Vagina (tissue), 2 donors: Measurements from ENCODE around the gene COMMD2. TPM values are rescaled to one million over a fixed set of nuclear protein-coding genes. Genes with fewer than 3 reads are reported as not detected.

ENCODE experiments used
- DNase-seq, 2 donors: peaks; one replicate each; pipeline ENCODE4 v3.0.0-alpha.2; 2017; ENCODE audit errors: extremely low spot score in 2 of 2
- H3K27ac ChIP-seq: fragments of 200-600 bp; sonication (generic); one replicate; pipeline ENCODE4 v1.5.1; 2019
- H3K27me3 ChIP-seq: fragments of 200-600 bp; sonication (generic); one replicate; pipeline ENCODE4 v1.5.1; 2019
- H3K36me3 ChIP-seq, 2 donors: fragments of 200-600 bp; sonication (generic); one replicate each; pipeline ENCODE4 v1.5.1; 2017 to 2019
- H3K4me1 ChIP-seq: fragments of 200-600 bp; sonication (generic); one replicate; pipeline ENCODE4 v1.5.1; 2019
- H3K4me3 ChIP-seq, 2 donors: fragments of 200-600 bp; sonication (generic); 1 replicate in 1 of 2; 2 replicates in 1 of 2; pipeline ENCODE4 v1.5.1; 2016 to 2019
- H3K9me3 ChIP-seq: fragments of 200-600 bp; sonication (generic); one replicate; pipeline ENCODE4 v1.5.1; 2019
- POLR2A ChIP-seq, 2 donors: fragments of 450-650 bp; IDR thresholded peaks; one replicate each; pipeline ENCODE4 v1.6.1; 2017; ENCODE audit warnings: antibody characterized with exemption in 2 of 2, mild to moderate bottlenecking in 2 of 2, moderate library complexity in 2 of 2
- POLR2AphosphoS5 ChIP-seq, 2 donors: sonication (generic); formaldehyde crosslinking; IDR thresholded peaks; one replicate each; pipeline ENCODE4 v1.9.0; 2017; ENCODE audit warnings: antibody characterized with exemption in 2 of 2, mild to moderate bottlenecking in 2 of 2, low read depth in 1 of 2; ENCODE audit not compliant: insufficient read depth in 1 of 2
- intact Hi-C: fragments of 100-400 bp; cut with DNase I; formaldehyde crosslinking; loops from one replicate; pipeline ENCODE4 v1.15.1; 2023
- total RNA-seq: library from RNA; depleted of rRNA; stranded (reverse); fragments of >200 nt; gene quantifications from one replicate; pipeline ENCODE4 v1.2.3, GENCODE V29; 2016
- TF ChIP-seq, protein P1 (sequence below), 3 experiments: fragments of 450-650 bp in 2 of 3; fragments of 200-600 bp in 1 of 3; sonication (generic) in 1 of 3; IDR thresholded peaks; one replicate each; pipeline ENCODE4 v1.5.1; 2017 to 2019; ENCODE audit warnings: antibody characterized with exemption in 3 of 3, mild to moderate bottlenecking in 2 of 3, moderate library complexity in 2 of 3

COMMD2 gene
- total RNA-seq, 1 donor from 2014 or later, result 18.9 TPM

DNA sequence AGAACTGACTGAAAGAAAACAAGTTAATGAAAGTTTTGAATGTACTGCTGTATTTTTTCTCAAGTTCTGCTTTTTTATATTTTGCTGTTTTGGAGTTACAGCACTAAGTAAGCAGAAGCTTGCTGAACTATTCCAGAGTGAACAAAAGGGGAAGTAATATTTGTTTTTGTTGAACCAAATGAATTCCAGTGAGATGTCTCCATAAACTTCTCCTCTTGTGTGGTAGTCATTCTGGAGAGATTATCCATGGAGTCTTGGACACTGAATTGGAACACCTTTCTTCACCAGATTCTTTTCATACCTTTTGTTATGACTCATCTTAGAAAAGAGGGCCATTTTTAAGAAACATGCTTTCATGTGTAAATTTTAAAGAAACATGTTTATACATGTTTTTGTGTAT, 31.3 kb upstream of the COMMD2 start:
- intact Hi-C loops, result no loop called here
- Histone ChIP-seq H3K9me3 (no peaks in the 10 kb centered on the region), H3K27me3 (no peaks in the 10 kb centered on the region), H3K36me3 (no peaks in the 10 kb centered on the region), H3K27ac (no peak overlapping the region), H3K4me3 (no peak overlapping the region), H3K4me1 (peaks cover 6% of the 10 kb centered on the region)
- TF ChIP-seq POLR2A (IDR thresholded peaks at IDR 0.05) (no peak), POLR2AphosphoS5 (IDR thresholded peaks at IDR 0.05; ENCODE audit: insufficient read depth in 1 of 2, low read depth in 1 of 2) (no peak)
- TF ChIP-seq, protein P1, sequence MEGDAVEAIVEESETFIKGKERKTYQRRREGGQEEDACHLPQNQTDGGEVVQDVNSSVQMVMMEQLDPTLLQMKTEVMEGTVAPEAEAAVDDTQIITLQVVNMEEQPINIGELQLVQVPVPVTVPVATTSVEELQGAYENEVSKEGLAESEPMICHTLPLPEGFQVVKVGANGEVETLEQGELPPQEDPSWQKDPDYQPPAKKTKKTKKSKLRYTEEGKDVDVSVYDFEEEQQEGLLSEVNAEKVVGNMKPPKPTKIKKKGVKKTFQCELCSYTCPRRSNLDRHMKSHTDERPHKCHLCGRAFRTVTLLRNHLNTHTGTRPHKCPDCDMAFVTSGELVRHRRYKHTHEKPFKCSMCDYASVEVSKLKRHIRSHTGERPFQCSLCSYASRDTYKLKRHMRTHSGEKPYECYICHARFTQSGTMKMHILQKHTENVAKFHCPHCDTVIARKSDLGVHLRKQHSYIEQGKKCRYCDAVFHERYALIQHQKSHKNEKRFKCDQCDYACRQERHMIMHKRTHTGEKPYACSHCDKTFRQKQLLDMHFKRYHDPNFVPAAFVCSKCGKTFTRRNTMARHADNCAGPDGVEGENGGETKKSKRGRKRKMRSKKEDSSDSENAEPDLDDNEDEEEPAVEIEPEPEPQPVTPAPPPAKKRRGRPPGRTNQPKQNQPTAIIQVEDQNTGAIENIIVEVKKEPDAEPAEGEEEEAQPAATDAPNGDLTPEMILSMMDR (IDR thresholded peaks at IDR 0.05), result no peak
- DNase-seq, result no peak

GRCh38 chr3:149781741-149782140, 29.5 kb upstream of the COMMD2 start:
- TF ChIP-seq POLR2AphosphoS5 (IDR thresholded peaks at IDR 0.05; ENCODE audit: insufficient read depth in 1 of 2, low read depth in 1 of 2) (no peak), POLR2A (IDR thresholded peaks at IDR 0.05) (no peak)
- TF ChIP-seq, protein P1 (IDR thresholded peaks at IDR 0.05), result no peak
- Histone ChIP-seq H3K9me3 (no peaks in the 10 kb centered on the region), H3K36me3 (no peaks in the 10 kb centered on the region), H3K4me1 (peaks cover 6% of the 10 kb centered on the region), H3K4me3 (no peak overlapping the region), H3K27ac (no peak overlapping the region), H3K27me3 (no peaks in the 10 kb centered on the region)
- intact Hi-C loops, result no loop called here
- DNase-seq, result no peak

GRCh38 chr3:149781211-149781610, 28.9 kb upstream of the COMMD2 start:
- intact Hi-C loops, result no loop called here
- H3K27ac ChIP-seq, result no peak overlapping the region
- TF ChIP-seq, protein P1 (IDR thresholded peaks at IDR 0.05), result no peak
- no peak for TF ChIP-seq POLR2AphosphoS5 (IDR thresholded peaks at IDR 0.05; ENCODE audit: insufficient read depth in 1 of 2, low read depth in 1 of 2)

DNA sequence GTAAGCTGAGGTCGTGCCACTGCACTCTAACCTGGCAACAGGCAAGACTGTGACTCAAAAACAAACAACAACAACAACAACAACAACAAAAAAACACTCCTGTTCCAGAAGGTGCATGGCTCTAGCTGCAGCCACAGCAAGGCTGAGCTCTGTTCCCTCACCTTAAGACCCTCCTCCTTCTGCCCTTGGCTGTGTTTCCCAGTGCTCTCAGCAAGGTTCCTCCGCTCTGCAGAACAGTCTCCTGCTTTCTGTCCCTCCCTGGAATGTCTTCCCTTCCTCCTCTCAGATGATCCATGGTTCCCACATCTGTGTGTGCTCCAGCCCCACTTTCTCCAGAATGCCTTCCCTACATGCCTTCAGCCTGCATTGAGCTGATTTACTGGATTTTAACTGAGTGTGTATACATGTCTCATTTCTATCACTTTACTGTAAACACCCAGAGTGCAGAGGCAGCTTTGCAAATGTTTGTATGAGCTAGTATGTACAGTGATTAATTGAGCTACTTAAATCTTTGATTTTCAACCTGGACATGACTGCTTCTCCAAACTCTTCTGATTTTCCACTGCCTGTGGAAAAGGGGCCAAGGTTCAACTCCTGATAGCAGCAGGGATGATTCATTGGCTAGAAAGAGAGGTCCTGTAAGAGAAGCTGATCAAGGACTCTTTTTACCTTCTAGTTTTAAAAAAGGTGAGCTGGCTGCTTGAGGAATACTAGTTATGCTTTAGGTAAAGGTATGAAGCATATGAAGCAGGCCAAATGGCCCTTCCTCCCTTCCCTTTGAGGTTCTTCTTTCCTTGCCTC, 25.3 kb upstream of the COMMD2 start:
- TF ChIP-seq, protein P1 (IDR thresholded peaks at IDR 0.05), result no peak
- TF ChIP-seq POLR2AphosphoS5 (IDR thresholded peaks at IDR 0.05; ENCODE audit: insufficient read depth in 1 of 2, low read depth in 1 of 2) (no peak), POLR2A (IDR thresholded peaks at IDR 0.05) (no peak)
- intact Hi-C loops, result loop anchor here (10.0 kb wide), 1 partner anchor 283 kb away; no protein-coding TSS in a partner anchor
- DNase-seq, result no peak
- H3K27me3 ChIP-seq, result no peaks in the 10 kb centered on the region
- H3K27ac ChIP-seq, result no peak overlapping the region
- no peaks in the 10 kb centered on the region for H3K9me3 ChIP-seq
- no peak overlapping the region for H3K4me3 ChIP-seq
- H3K4me1 ChIP-seq, result no peaks in the 10 kb centered on the region
- no peaks in the 10 kb centered on the region for H3K36me3 ChIP-seq

More at GRCh38 chr3:149781211-149781610, 28.9 kb upstream of the COMMD2 start:
- Histone ChIP-seq H3K4me1 (peaks cover 6% of the 10 kb centered on the region), H3K9me3 (no peaks in the 10 kb centered on the region), H3K36me3 (no peaks in the 10 kb centered on the region), H3K27me3 (no peaks in the 10 kb centered on the region), H3K4me3 (no peak overlapping the region)
- no peak for DNase-seq

DNA sequence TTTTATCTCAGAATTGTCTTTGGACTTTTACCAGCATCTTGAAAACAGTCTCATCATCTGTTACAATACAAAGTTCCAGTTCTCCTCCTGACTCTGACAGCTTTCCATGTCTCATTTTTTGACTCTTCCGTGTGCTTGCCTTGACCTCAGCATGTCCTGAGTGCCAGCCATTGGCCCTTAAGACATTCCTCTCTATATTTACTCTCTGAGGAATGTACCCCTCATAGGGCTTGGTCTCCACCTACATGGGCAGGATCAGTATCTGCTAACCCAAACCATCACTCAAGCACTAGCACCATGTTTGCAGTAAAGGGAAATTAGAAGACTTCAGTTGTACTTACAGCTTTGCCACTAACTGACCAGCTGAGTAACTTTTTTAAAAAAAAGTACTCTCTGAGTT, 23.9 kb upstream of the COMMD2 start:
- Histone ChIP-seq H3K4me3 (no peak overlapping the region), H3K27ac (no peak overlapping the region), H3K9me3 (no peaks in the 10 kb centered on the region), H3K27me3 (no peaks in the 10 kb centered on the region), H3K36me3 (no peaks in the 10 kb centered on the region), H3K4me1 (no peaks in the 10 kb centered on the region)
- TF ChIP-seq POLR2A (IDR thresholded peaks at IDR 0.05), result no peak
- TF ChIP-seq, protein P1 (IDR thresholded peaks at IDR 0.05), result no peak
- intact Hi-C loops, result loop anchor here (10.0 kb wide), 1 partner anchor 281 kb away; no protein-coding TSS in a partner anchor
- no peak for DNase-seq
